GM21619 (cell line): ENCODE measurements around the gene FAM219B.

Experiments used
- ATAC-seq: cut with Tn5 transposase; IDR thresholded peaks from one replicate; pipeline ENCODE4 v1.9.1; 2021; ENCODE audit not compliant: unreplicated experiment

Gene FAM219B

DNA sequence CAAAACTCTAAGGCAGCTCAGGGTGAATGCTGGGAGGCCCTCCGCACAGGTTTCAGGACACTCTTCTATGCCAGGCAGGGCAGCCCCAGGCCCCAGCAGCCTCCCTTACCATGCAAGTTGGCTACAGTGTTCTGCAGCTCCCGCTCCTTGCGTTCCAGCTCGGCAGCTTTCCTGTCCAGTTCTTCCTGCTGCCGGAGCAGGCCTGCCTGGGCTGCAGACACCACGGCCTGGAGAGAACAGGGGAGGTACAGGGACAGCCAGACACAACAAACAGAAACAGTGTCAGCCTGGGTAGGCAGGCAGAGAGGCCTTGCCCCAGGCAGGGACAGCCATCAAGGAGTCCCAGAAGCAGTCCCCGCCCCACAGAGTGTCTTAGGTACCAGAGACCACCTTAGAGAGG, 54.7 kb downstream of the FAM219B start:
- ATAC-seq: no peak

DNA sequence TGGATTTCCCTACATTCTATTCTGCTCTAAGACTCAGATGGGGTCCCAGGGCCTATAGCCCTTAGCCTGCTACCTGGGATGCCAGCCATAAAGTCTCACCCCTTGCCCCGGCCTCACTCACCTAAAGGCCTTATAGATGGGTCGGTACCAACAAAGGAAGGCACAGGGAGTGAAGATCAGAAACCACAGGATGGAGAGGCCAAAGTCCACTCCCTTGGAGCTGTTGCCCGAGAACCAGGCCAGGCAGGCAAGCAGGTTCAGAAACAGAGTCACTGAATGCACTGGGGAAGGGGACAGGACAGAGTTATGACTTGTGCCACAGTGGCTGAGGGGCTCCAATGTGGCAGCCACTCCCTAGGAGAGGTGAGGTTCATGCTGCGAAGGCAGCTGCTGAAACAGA, 56.3 kb downstream of the FAM219B start:
- ATAC-seq: no peak
